ENCODE measurements around the gene NTSR1. TPM values are rescaled to one million over a fixed set of nuclear protein-coding genes. Genes with fewer than 3 reads are reported as not detected.

The NTSR1 gene
- total RNA-seq, 1 experiment from 2014 or later: 0.16 TPM

DNA sequence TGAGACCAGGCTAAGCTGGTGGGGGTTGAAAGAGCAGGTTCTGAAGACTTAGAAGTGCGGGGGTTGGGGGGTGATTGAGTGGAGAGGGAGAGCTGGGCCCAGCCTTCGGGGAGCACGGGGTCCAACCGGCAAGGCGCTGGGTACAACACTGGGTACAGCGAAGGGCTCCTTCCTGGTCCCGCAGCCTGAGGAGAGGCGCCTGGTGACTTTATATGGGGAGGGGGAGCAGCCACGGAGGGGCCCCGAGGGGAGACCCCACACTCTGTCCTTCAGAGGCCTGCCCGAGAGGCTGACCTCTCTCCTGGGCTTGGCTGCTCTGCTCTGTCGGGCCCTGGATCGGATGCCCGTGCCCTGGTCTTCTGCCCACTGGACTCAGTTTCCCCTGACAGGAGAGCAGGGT is 10.4 kb upstream of the NTSR1 start:
- H3K27ac Mint-ChIP-seq (ENCODE audit: unreplicated experiment): no peak overlapping the region
- H3K4me3 ChIP-seq (ENCODE audit: low read depth, low read length): no peak overlapping the region
- H3K27me3 ChIP-seq (replicated peaks; ENCODE audit: control insufficient read depth, insufficient read depth, low read length): peaks cover 10% of the 10 kb centered on the region
- no peaks in the 10 kb centered on the region for H3K9me3 ChIP-seq
- CTCF ChIA-PET: interaction anchor here (0.9 to 1.6 kb wide), 2 partner anchors 10 to 93 kb away, joined by 5 to 7 read pairs; no protein-coding TSS in a partner anchor
- peaks cover 32% of the 10 kb centered on the region for H3K27me3 Mint-ChIP-seq (ENCODE audit: insufficient read depth, unreplicated experiment)
- no peaks in the 10 kb centered on the region for H3K36me3 ChIP-seq (ENCODE audit: control insufficient read depth, insufficient read depth, low read length)
- DNase-seq: no peak
- no TSS peak for BruUV-seq (replicated peaks)
- H3K36me3 Mint-ChIP-seq (ENCODE audit: insufficient read depth, unreplicated experiment): no peaks in the 10 kb centered on the region
- H3K9me3 Mint-ChIP-seq (ENCODE audit: unreplicated experiment): no peaks in the 10 kb centered on the region
- H3K4me1 Mint-ChIP-seq (ENCODE audit: low read depth, unreplicated experiment): no peaks in the 10 kb centered on the region
- intact Hi-C loops (cut with micrococcal nuclease; ENCODE audit: unreplicated experiment): no loop called here
- POLR2A ChIA-PET: no interaction called here
- H3K4me3 Mint-ChIP-seq (ENCODE audit: unreplicated experiment): no peak overlapping the region
- TF ChIP-seq, protein P1, sequence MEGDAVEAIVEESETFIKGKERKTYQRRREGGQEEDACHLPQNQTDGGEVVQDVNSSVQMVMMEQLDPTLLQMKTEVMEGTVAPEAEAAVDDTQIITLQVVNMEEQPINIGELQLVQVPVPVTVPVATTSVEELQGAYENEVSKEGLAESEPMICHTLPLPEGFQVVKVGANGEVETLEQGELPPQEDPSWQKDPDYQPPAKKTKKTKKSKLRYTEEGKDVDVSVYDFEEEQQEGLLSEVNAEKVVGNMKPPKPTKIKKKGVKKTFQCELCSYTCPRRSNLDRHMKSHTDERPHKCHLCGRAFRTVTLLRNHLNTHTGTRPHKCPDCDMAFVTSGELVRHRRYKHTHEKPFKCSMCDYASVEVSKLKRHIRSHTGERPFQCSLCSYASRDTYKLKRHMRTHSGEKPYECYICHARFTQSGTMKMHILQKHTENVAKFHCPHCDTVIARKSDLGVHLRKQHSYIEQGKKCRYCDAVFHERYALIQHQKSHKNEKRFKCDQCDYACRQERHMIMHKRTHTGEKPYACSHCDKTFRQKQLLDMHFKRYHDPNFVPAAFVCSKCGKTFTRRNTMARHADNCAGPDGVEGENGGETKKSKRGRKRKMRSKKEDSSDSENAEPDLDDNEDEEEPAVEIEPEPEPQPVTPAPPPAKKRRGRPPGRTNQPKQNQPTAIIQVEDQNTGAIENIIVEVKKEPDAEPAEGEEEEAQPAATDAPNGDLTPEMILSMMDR (IDR thresholded peaks at IDR 0.05; ENCODE audit: insufficient read depth in 1 of 2, low read depth in 1 of 2, low read length in 1 of 2, severe bottlenecking in 1 of 2, unreplicated experiment in 1 of 2): no peak
- no peaks in the 10 kb centered on the region for H3K4me1 ChIP-seq

GRCh38 chr20:62699296-62699695 is 9.3 kb upstream of the NTSR1 start:
- POLR2A ChIA-PET: no interaction called here
- intact Hi-C loops (cut with micrococcal nuclease; ENCODE audit: unreplicated experiment): no loop called here
- no peaks in the 10 kb centered on the region for H3K4me1 Mint-ChIP-seq (ENCODE audit: low read depth, unreplicated experiment)
- no peaks in the 10 kb centered on the region for H3K9me3 ChIP-seq
- peaks cover 11% of the 10 kb centered on the region for H3K27me3 ChIP-seq (replicated peaks; ENCODE audit: control insufficient read depth, insufficient read depth, low read length)
- no peak overlapping the region for H3K4me3 ChIP-seq (ENCODE audit: low read depth, low read length)
- TF ChIP-seq, protein P1 (IDR thresholded peaks at IDR 0.05; ENCODE audit: insufficient read depth in 1 of 2, low read depth in 1 of 2, low read length in 1 of 2, severe bottlenecking in 1 of 2, unreplicated experiment in 1 of 2): no peak
- DNase-seq: no peak
- no peak overlapping the region for H3K4me3 Mint-ChIP-seq (ENCODE audit: unreplicated experiment)
- H3K9me3 Mint-ChIP-seq (ENCODE audit: unreplicated experiment): no peaks in the 10 kb centered on the region
- no peaks in the 10 kb centered on the region for H3K36me3 ChIP-seq (ENCODE audit: control insufficient read depth, insufficient read depth, low read length)
- CTCF ChIA-PET: interaction anchor here (0.6 to 1.2 kb wide), 3 partner anchors 13 to 29 kb away, joined by 3 read pairs; no protein-coding TSS in a partner anchor
- H3K4me1 ChIP-seq: 0 out of 2 replicates have a peak, but pooled peaks cover 3% of the 10 kb centered on the region
- H3K27me3 Mint-ChIP-seq (ENCODE audit: insufficient read depth, unreplicated experiment): peaks cover 32% of the 10 kb centered on the region
- no peaks in the 10 kb centered on the region for H3K36me3 Mint-ChIP-seq (ENCODE audit: insufficient read depth, unreplicated experiment)
- no peak overlapping the region for H3K27ac Mint-ChIP-seq (ENCODE audit: unreplicated experiment)
- BruUV-seq (replicated peaks): no TSS peak

DNA sequence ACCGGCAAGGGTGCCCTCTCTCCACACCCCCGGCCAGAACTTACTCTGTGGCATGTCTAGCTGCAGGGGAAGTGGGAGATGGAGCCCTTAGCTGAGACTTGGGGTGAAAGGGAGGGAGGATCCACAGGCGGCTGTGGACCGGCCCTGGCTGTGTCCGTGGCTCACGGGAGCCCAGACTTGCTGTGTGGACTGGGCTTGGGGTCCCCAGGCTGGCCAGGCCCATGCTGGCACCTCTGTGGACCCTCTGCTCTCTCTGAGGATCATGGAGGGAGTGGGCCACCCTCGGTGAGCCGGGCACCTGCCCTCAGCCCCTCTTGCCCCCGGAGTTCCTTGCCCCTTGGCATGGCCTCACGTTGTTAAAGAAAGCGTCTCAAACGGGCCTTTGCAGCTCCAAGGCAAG is 8.9 kb upstream of the NTSR1 start:
- DNase-seq: no peak
- CTCF ChIA-PET: interaction anchor here (0.6 to 1.2 kb wide), 3 partner anchors 14 to 29 kb away, joined by 3 read pairs; no protein-coding TSS in a partner anchor
- Mint-ChIP-seq H3K27ac (ENCODE audit: unreplicated experiment) (no peak overlapping the region), H3K9me3 (ENCODE audit: unreplicated experiment) (no peaks in the 10 kb centered on the region), H3K27me3 (ENCODE audit: insufficient read depth, unreplicated experiment) (peaks cover 36% of the 10 kb centered on the region), H3K4me1 (ENCODE audit: low read depth, unreplicated experiment) (no peaks in the 10 kb centered on the region), H3K4me3 (ENCODE audit: unreplicated experiment) (no peak overlapping the region), H3K36me3 (ENCODE audit: insufficient read depth, unreplicated experiment) (no peaks in the 10 kb centered on the region)
- POLR2A ChIA-PET: interaction anchor here (0.6 kb wide), 1 partner anchor 15 kb away, joined by 3 read pairs; no protein-coding TSS in a partner anchor
- H3K9me3 ChIP-seq: no peaks in the 10 kb centered on the region
- no TSS peak for BruUV-seq (replicated peaks)
- TF ChIP-seq, protein P1 (IDR thresholded peaks at IDR 0.05; ENCODE audit: insufficient read depth in 1 of 2, low read depth in 1 of 2, low read length in 1 of 2, severe bottlenecking in 1 of 2, unreplicated experiment in 1 of 2): no peak
- H3K36me3 ChIP-seq (ENCODE audit: control insufficient read depth, insufficient read depth, low read length): no peaks in the 10 kb centered on the region
- 0 out of 2 replicates have a peak, but pooled peaks cover 7% of the 10 kb centered on the region for H3K4me1 ChIP-seq
- H3K27me3 ChIP-seq (replicated peaks; ENCODE audit: control insufficient read depth, insufficient read depth, low read length): peaks cover 10% of the 10 kb centered on the region
- intact Hi-C loops (cut with micrococcal nuclease; ENCODE audit: unreplicated experiment): no loop called here
- H3K4me3 ChIP-seq (ENCODE audit: low read depth, low read length): no peak overlapping the region
